NB4 (cell line): Measurements from ENCODE around the gene CHDH.

Experiments
- DNase-seq: peaks from one replicate; pipeline ENCODE4 v3.0.0; 2010; ENCODE audit warnings: low read depth
- H3K4me3 ChIP-seq: one replicate; pipeline ENCODE4 v1.5.1; 2011; ENCODE audit warnings: mild to moderate bottlenecking, low read depth, low read length, moderate library complexity
- CTCF ChIP-seq: IDR thresholded peaks from one replicate; pipeline ENCODE4 v1.5.1; 2012; ENCODE audit warnings: low read depth, low read length
- MAX ChIP-seq: IDR thresholded peaks from 2 replicates; pipeline ENCODE4 v1.6.1; 2011; ENCODE audit warnings: low read depth, low read length
- MYC ChIP-seq: IDR thresholded peaks from 2 replicates; pipeline ENCODE4 v1.6.1; 2011; ENCODE audit warnings: low read depth, low read length
- POLR2A ChIP-seq: IDR thresholded peaks from 2 replicates; pipeline ENCODE4 v1.6.1; 2011; ENCODE audit warnings: mild to moderate bottlenecking; ENCODE audit not compliant: insufficient read length; ENCODE audit errors: extremely low read depth

The CHDH gene

GRCh38 chr3:53841296-53841695 is 4.9 kb downstream of the CHDH start:
- DNase-seq, result no peak
- no peak overlapping the region for H3K4me3 ChIP-seq
- no peak for TF ChIP-seq CTCF

GRCh38 chr3:53837331-53837730 is 8.9 kb downstream of the CHDH start:
- no peak overlapping the region for H3K4me3 ChIP-seq
- TF ChIP-seq MYC (no peak), MAX (no peak), POLR2A (no peak), CTCF (no peak)
- no peak for DNase-seq

- no peak overlapping the region for H3K4me3 ChIP-seq
- TF ChIP-seq MAX, result no peak
- no peak for TF ChIP-seq CTCF
- TF ChIP-seq MYC, result no peak
- TF ChIP-seq POLR2A, result no peak
- no peak for DNase-seq
Measured at GRCh38 chr3:53836084-53836872, 9.9 kb downstream of the CHDH start.

- no peak for TF ChIP-seq MAX
- no peak for TF ChIP-seq MYC
- TF ChIP-seq CTCF, result no peak
- no peak for TF ChIP-seq POLR2A
- no peak overlapping the region for H3K4me3 ChIP-seq
- no peak for DNase-seq
Measured at GRCh38 chr3:53835257-53835656, 11.0 kb downstream of the CHDH start.

GRCh38 chr3:53834429-53835095 is 11.7 kb downstream of the CHDH start:
- no peak overlapping the region for H3K4me3 ChIP-seq
- peak; percentile 53 for DNase-seq
- TF ChIP-seq MYC (no peak), CTCF (no peak)

- TF ChIP-seq MYC (no peak), MAX (no peak), CTCF (no peak), POLR2A (no peak)
- no peak overlapping the region for H3K4me3 ChIP-seq
- no peak for DNase-seq
Measured at GRCh38 chr3:53833700-53834099, 12.5 kb downstream of the CHDH start.
